Activated CD4-positive, alpha-beta T cell treated with anti-CD3 and anti-CD28 coated beads for 1 hour (primary cell): Measurements from ENCODE around the gene NTSR1.

Source experiments
- DNase-seq: peaks from one replicate; pipeline ENCODE4 v3.0.0-alpha.2; 2020

NTSR1 gene

GRCh38 chr20:62741191-62741691 lies 32.6 kb downstream of the NTSR1 start:
- DNase-seq, result no peak

- DNase-seq, result no peak
Measured at GRCh38 chr20:62741701-62742491, 33.3 kb downstream of the NTSR1 start.

GRCh38 chr20:62742550-62742949 lies 33.9 kb downstream of the NTSR1 start:
- no peak for DNase-seq

GRCh38 chr20:62742979-62743776 lies 34.5 kb downstream of the NTSR1 start:
- DNase-seq, result no peak

GRCh38 chr20:62743777-62744317 lies 35.2 kb downstream of the NTSR1 start:
- no peak for DNase-seq

GRCh38 chr20:62744741-62745191 lies 36.1 kb downstream of the NTSR1 start:
- no peak for DNase-seq

- DNase-seq, result no peak
Measured at GRCh38 chr20:62745279-62745951, 36.8 kb downstream of the NTSR1 start.

GRCh38 chr20:62745952-62746288 lies 37.3 kb downstream of the NTSR1 start:
- DNase-seq, result no peak

GRCh38 chr20:62748311-62748710 lies 39.7 kb downstream of the NTSR1 start:
- no peak for DNase-seq

- DNase-seq, result no peak
Measured at GRCh38 chr20:62749851-62750445, 41.3 kb downstream of the NTSR1 start.

- DNase-seq, result no peak
Measured at GRCh38 chr20:62751551-62752150, 43.0 kb downstream of the NTSR1 start.

GRCh38 chr20:62752181-62752670 lies 43.6 kb downstream of the NTSR1 start:
- DNase-seq, result no peak

GRCh38 chr20:62752671-62753501 lies 44.2 kb downstream of the NTSR1 start:
- DNase-seq, result no peak

- DNase-seq, result no peak
Measured at GRCh38 chr20:62753626-62754025, 45.0 kb downstream of the NTSR1 start.

- no peak for DNase-seq
Measured at GRCh38 chr20:62754122-62754990, 45.7 kb downstream of the NTSR1 start.

- DNase-seq, result no peak
Measured at GRCh38 chr20:62754991-62755356, 46.3 kb downstream of the NTSR1 start.

GRCh38 chr20:62755817-62756724 lies 47.4 kb downstream of the NTSR1 start:
- DNase-seq, result no peak

- DNase-seq, result no peak
Measured at GRCh38 chr20:62758226-62758912, 49.7 kb downstream of the NTSR1 start.
